Stimulated activated CD4-positive, alpha-beta T cell treated with anti-CD3 and anti-CD28 coated beads, Interleukin-1b, Interleukin-23, amount 100 ng/mL, for 24 hours (primary cell): ENCODE measurements around the gene HLA-DQB1.
A peak's percentile ranks its signal among the peaks of the same experiment; 100 is the strongest.
"Not testable (repeated sequence)": the region's sequence is repeated elsewhere in the genome, so short reads cannot be mapped to it uniquely, and the experiment has no call there.

Experiments used
- DNase-seq, 4 experiments: peaks; one replicate each; pipeline ENCODE4 v3.0.0-alpha.2; 2020; ENCODE audit warnings: low read depth in 4 of 4, low spot score in 1 of 4

HLA-DQB1 gene

DNA sequence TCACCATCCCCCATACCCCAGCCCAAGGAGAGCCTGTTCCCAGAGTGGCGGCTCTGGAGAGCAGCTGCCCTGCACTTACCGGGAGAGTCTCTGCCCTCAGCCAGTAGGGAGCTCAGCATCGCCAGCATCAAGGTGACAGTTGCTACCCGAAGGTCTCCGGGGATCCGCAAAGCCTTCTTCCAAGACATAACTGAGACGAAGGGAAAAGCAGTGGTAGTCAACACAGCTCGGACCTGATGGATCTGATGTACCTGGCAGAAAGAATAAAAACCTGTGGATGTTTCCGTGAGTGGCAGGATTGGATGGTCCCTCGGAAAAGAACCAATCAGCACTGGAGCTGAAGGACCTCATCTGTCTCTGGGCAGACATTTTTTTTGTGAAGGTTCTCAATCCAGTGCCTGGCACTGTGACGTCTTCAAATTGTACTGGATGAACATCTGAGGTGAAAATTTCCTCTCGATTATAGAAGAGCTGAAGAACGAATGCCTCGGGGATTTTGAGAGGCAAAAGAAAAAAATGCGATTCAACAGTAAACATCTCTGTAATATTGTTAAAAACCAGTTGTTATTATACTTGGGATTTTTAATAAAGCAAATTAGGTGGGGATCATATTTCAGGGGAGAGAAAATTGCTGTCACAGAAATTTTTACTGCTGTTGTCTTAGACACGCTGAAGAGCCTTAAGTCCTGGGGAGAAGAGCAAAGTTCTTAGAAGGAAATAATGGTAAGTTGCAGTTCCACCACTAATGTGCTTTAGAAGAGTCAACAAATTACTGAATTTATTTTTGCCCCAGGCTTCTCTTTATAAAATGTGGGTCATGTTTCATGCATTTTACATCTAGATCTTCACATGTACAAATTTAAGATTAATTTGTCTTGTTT, at the start of gene HLA-DQB1:
Gene HLA-DQB1 (minus strand): TSS at position 238 of the 881 bp plus-strand sequence. CDS start 50 bp downstream, at position 188.
- DNase-seq, result peak in 2 of 4 experiments; percentile 21 to 30

DNA sequence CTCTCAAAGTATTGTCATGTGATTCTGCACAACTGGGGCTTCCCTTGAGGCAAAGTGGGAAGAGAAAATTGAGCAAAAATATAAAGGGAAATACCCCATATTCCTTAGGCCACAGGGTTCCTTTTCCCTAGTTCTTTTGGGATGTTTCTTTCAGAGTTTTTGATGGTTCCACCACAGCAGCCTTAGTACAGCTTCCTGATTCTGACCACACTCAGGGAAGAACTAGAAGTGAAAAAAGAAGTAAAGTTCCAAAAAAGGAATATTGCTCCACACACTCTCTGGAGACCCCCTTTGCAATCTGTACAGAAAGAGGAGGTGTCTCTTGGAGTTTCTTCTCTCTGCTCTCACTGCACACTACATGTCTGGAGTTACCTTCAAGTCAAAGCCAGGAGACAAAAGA, 46.8 kb upstream of the HLA-DQB1 start:
- no peak for DNase-seq

DNA sequence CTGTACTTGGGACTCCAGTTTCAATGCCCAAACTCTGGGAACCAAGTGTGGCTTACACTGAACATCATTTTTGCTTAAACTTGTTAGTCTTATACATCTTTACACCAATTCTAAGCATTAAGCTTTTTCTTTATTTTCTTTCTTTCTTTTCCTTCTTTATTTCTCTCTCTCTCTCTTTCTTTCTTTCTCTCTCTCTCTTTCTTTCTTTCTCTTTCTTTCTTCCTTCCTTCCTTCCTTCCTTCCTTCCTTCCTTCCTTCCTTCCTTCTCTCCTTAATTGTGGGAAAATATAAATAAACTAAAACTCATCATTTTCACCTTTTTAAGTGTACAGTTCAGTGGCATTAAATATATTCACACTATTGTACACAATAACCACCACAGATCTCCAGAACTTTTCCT, 43.2 kb upstream of the HLA-DQB1 start:
- DNase-seq, result no peak

DNA sequence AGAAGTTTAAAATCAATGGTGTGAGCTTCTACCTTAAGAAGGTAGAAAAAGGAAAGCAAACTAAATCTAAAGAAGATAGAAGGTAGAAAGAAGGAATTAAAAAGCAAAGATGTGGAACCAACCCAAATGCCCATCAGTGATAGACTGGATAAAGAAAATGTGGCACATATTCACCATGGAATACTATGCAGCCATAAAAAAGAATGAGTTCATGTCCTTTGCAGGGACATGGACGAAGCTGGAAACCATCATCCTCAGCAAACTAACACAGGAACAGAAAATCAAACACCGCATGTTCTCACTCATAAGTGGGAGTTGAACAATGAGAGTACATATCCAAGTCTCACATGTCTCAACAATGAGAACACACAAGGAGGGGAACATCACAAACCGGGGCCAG, 38.7 kb upstream of the HLA-DQB1 start:
- DNase-seq, result not testable (repeated sequence)

DNA sequence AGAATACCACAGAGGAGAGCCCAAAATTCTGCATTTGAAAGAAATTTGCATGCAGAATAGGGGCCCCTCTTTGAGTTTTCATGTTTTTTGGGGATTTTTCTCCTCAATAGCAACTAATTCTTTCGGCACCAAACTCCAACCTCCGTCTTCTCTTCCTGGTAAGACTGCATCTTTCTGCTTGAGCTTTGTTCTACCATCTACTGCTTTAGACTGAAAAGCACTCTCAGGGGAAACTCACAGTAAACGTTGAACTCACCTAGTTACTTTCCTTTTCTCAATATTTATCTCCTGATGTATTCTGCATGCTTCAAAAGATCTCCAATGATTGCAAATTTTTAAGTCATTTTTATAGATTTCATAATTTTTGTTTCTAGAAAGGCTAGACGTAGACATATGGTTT, 36.9 kb upstream of the HLA-DQB1 start:
- no peak for DNase-seq

DNA sequence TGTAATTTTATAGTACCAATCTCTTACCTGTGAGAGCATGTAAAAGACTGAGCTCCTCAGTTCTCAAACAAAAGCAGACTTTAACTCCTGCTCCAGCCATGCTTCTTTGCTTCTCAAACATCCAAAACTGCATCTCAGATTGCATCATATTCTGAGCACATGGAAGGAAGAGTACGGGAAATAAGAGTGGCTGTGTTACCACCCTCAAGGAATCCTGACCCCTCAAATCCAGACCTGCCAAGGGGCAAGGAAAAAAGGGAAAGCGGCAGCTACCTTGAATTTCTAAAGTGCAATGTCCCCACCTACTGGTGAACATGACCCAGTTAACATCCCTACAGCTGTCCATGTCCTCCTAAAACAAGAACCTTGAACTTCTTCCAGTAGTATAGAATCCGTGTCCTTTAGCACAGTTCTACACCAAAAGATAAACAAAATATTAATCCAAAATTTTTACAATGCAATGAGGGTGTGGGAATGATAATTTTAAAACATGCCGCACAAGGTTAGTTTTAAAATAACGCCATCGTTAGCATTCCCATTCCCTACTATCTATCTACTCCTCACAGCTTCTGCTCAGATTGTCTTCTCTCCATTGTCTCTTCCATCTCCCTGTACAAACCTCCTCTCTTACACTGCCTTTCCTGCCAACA, 34.1 kb upstream of the HLA-DQB1 start:
- peak in 1 of 4 experiments; percentile 7 for DNase-seq

DNA sequence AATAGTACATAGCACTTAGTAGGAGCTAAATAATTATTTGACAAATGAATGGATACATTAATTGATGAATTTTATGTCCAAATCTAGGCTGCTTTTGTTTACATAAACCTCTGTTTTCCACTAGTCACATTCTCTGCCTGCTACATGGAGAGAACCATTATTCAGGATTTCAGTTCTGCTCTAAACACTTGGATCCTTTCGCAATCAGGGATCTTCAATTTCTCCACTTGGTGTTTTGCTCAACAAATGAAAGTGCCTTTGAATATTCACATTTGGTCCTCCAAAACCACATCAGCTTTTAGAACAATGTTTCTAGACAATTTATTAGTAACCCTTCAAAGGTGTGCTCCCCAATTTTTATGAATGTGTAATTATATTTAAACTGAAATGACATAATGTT, 30.6 kb upstream of the HLA-DQB1 start:
- no peak for DNase-seq

DNA sequence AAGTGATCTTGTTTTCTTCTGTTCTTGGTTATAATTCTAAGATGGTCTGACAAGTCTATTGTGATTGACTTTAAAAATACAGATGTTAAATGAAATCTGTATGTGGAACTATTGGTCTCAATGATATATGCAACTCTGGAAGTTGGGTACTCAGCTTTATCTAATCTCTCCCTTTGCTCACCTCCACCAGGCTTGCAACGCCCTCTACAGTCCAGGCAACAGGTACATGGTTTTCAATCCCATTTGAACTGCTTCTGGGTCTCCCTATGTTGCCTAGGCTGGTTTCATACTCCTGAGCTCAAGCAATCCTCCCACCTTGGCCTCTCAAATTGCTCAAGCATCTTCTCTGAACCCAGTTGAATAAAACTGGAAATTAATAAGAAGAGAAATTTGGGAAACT, 25.6 kb upstream of the HLA-DQB1 start:
- DNase-seq, result peak in 2 of 4 experiments; percentile 7 to 23

DNA sequence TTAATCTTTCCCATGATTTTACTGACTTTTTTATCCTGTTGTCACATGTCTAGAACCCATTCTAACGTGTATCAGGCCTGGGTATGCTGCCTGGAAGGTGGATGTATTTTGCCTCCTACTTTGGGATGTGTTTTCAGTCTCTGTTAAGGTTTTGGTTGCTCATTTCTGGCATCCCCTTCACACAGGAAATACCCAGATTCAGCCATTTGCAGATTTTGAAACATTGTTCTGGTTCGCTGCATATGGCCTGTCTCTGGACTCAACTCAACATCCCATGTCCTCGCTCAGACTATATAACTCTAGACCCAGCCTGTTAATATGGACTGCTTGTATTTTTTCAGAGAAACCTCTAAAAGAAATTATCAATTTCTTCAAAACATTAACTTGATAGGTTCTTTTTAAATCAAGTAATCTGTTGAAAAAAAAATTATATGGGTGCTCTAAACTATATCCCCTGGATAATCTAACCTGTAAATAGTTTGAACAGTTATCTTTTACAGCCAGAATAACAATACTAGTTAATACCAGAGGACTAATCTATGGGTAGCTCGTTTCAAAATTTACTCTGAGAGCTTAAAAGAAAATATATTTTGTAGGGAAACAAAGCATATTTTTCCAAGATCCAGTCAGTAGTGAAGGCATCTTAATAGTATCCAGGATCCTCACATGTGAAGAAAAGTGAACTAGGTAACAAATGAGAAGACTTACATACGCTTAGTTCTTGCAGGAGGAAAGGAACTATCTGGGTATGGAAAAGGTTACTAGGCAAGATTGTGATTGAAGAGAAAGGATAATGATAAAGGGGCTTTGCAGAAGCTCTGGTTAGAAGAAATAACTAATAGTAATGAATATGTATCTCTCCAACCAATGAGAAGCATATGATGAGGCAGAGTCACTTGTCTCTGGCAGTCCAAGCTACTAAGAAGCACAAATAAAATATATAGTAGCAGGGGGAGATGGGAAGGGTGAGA, 23.4 kb upstream of the HLA-DQB1 start:
- DNase-seq, result no peak

DNA sequence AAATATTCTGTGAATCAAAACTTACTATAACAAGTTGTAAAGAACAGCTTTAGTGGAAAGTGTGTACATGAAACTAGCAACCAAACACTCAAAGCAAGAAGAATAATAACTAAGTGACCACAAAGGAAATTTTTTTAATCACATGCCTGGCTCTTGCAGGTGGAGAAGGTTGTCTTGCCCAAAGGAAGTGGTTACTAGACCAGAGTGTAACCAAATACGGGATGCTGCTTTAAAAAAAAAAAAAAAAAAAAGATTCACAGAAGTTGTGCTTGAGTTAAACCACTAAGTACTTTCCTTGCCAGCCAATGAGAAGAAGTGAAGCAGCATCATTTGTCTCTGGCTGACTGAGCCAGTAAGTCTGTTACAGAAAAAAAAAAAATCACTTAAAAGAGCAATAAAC, 19.1 kb upstream of the HLA-DQB1 start:
- DNase-seq, result no peak

DNA sequence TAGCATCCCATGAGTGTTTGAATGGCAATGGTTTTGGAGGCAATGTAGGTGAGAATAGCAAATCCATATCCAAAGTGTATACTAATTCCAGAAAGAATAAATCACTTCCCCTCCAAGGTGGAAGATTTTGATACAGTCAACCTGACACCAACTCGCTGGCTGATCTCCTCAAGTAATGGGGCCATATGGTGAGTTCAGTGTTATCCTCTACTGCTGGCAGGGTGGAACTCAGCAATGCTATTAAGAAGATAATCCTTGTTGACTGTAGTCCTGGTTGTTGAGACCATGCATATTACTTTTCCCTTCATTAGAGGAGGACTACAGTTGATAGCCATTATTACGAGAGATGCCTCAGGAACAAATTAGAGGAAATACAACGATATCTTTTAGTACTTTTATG, 17.8 kb upstream of the HLA-DQB1 start:
- no peak for DNase-seq

DNA sequence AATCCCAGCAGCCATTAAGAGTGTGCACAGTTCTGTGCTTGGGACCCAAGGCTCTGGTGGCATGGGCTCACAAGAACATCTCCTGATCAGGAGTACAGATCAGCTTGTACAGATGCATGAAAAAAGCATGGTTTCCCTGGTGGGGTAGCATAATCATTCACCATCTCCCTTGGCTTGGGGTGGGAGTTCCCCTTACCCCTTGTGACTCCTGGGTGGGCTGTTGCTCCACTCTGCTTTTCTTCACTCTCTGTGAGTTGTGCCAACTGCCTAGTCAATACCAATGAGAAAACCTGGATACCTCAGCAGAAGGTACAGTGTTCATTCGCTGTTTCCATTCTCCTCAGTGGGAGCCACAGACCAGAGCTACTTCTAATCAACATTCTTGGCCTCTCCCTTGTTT, 13.6 kb upstream of the HLA-DQB1 start:
- DNase-seq, result no peak

DNA sequence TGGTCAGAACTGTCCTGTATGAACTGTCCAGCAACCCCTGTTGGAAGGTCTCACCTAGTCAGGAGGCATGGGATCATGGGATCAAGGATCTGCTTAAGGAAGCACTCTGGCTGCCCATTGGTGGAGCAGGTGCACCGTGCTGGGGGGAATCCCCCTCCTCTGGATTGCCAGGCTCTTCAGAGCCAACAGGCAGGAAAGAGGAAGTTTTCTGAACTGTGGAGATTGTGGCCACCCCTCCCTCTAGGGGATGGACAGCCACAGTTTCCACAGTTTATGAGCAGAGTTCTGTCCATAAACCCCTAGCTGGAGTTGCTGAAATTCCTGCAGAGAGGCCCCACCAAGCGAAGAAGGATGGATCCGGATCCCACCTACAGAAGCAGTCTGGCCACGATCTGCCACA, 13.0 kb upstream of the HLA-DQB1 start:
- no peak for DNase-seq

DNA sequence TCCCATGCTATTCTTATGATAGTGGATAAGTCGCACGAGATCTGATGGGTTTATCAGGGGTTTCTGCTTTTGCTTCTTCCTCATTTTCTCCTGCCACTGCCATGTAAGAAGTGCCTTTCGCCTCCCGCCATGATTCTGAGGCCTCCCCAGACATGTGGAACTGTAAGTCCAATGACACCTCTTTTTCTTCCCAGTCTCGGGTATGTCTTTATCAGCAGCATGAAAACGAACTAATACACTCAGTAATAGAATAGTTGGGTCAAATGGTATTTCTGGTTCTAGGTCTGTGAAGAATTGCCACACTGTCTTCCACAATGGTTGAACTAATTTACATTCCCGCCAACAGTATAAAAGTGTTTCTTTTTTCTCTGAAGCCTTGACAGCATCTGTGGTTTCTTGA, 7.7 kb upstream of the HLA-DQB1 start:
- DNase-seq, result not testable (repeated sequence)

DNA sequence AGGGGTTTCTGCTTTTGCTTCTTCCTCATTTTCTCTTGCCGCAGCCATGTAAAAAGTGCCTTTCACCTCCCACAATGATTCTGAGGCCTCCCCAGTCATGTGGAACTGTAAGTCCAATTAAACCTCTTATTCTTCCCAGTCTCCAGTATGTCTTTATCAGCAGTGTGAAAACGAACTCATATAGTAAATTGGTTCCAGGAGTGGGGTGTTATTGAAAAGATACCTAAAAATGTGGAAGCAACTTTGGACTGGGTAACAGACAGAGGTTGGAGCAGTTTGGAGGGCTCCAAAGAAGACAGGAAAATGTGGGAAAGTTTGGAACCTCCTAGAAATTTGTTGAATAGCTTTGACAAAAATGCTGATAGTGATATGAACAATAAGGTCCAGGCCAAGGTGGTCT, 5.5 kb upstream of the HLA-DQB1 start:
- DNase-seq, result not testable (repeated sequence)

DNA sequence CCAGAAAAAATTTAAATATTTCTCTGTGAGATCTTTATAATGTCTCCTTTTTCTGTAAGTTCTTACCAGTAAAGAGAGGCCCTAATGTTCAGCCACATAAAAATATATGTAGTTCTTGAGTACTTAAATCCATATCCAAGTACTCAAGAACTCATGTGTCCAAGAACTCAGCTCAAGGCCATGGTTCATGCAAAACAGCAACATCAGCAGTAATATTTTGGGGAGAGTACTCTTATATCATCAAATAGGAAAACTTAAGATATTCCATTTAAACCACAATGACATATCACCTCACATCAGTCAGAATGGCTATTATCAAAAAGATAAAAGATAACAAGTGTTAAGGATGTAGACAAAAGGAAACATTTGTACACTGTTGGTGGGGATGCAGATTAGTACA, 3.4 kb upstream of the HLA-DQB1 start:
- no peak for DNase-seq

DNA sequence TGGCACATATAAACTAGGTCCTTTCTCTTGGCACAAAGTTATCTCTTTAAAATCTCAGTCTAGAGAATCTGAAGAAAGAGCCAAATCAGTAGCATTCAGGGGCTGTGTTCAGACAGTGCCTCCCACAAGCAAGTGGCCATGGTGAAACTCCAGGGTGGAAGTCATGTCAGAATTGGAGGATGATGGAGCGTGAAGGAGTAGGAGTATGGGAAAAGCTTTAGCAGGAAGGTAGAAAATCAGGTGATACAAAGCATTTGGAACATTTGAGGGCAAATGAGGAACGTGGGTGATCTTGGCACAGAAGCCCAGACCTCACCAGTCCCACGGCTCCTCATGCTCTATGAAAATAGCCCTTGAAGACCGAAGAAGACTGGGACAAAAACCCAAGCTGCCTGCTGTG, 2.8 kb upstream of the HLA-DQB1 start:
- no peak for DNase-seq

DNA sequence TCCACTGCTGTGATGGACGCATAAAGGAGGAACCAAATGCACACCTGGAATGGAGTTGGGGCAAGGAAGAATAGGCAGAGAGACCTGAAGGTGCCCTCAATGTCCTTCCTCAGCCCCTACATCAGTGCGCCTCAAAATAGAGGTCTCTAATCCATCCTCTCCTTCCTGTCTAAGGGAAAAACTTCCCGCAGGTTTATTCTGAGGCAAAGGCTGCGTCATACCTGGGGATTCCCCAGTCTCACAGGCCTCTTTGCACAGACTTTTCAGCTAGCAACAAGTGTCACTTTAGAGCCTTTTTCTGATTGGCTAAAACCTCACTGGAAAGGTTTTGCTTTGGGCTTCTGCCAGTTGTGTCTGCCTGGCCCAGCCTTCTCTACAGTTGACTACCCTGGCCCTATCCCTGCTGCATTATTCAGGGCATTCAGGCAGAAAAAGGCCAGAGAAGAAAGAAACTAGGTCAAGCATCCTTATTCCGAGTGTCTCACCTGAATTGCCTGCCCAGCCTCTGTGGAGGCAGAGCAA, 1.8 kb upstream of the HLA-DQB1 start:
- DNase-seq, result peak in 2 of 4 experiments; percentile 12 to 15

DNA sequence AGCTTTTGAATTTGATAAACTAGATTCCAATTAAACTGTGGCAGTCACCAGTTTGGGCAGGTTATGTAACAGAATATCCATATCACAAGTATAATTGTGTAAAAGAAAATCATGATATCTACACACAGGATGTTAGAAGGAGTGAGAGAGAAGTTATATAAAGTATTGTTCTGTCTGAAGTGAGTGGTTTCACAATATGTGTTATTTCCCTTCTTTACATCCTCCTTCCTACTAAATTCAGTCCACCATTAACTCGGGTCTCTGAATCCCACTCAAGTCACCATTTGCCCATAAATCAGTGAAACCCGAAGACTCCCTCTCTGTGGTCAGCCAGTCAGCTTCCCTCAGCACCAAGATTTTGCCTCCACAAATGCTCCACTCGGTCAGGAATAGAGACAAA, 796 bp downstream of the HLA-DQB1 start:
- DNase-seq, result no peak

DNA sequence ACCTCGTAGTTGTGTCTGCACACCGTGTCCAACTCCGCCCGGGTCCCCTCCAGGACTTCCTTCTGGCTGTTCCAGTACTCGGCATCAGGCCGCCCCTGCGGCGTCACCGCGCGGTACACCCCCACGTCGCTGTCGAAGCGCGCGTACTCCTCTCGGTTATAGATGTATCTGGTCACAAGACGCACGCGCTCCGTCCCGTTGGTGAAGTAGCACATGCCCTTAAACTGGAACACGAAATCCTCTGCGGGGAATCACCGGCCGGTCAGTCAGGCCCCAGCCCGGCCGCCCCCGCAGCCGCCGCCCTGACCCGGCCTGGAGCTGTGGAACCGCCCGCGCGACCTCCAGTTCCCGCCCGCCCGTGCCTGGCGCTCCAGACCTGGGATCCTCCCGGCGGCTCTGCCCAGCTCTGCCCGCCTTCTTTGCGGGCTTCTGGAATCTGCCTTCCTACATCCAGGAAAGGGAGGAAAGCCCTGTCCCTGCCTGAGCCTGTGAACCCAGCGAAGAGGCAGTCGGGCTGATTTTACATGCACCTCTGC, 1.6 kb downstream of the HLA-DQB1 start:
- peak in 1 of 4 experiments; percentile 16 for DNase-seq

DNA sequence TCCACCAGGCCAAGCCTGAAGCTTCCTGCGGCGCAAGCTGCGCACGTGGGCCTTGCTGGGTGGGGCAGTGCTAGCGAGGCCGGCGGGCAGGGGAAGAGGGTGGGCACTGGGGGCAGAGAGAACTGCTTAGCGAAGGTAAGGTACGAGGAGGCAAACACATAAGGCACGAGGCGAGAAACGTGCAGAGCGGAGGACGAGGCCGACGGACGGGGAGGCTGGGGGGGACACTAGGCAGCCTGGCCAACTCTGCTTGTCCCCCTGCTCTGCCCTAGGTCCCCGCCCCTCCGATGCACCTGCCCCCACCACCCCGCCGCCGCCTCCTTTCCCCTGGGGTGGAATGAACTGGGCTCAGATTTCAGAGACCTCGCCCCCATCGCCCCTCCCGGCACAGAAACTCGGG, 2.1 kb downstream of the HLA-DQB1 start:
- no peak for DNase-seq
